GM03348 (cell line): Measurements from ENCODE around the gene CCDC88C.

Source experiments
- DNase-seq: peaks from one replicate; pipeline ENCODE4 v3.0.0; 2012; ENCODE audit warnings: low spot score

CCDC88C gene

GRCh38 chr14:91309756-91310280 lies 107.8 kb downstream of the CCDC88C start:
- DNase-seq, result no peak

GRCh38 chr14:91308337-91308736 lies 109.3 kb downstream of the CCDC88C start:
- no peak for DNase-seq

- no peak for DNase-seq
Observed at GRCh38 chr14:91307652-91308051, 110.0 kb downstream of the CCDC88C start.

GRCh38 chr14:91307046-91307445 lies 110.6 kb downstream of the CCDC88C start:
- DNase-seq, result no peak

- no peak for DNase-seq
Observed at GRCh38 chr14:91306547-91306946, 111.1 kb downstream of the CCDC88C start.

GRCh38 chr14:91305650-91306431 lies 111.8 kb downstream of the CCDC88C start:
- DNase-seq, result no peak

GRCh38 chr14:91303924-91304229 lies 113.7 kb downstream of the CCDC88C start:
- DNase-seq, result no peak

GRCh38 chr14:91303091-91303923 lies 114.3 kb downstream of the CCDC88C start:
- DNase-seq, result no peak

- no peak for DNase-seq
Observed at GRCh38 chr14:91302391-91302790, 115.2 kb downstream of the CCDC88C start.

GRCh38 chr14:91300957-91301356 lies 116.7 kb downstream of the CCDC88C start:
- DNase-seq, result no peak

GRCh38 chr14:91300283-91300895 lies 117.2 kb downstream of the CCDC88C start:
- no peak for DNase-seq

- no peak for DNase-seq
Observed at GRCh38 chr14:91299121-91300115, 118.2 kb downstream of the CCDC88C start.

GRCh38 chr14:91298576-91298975 lies 119.0 kb downstream of the CCDC88C start:
- no peak for DNase-seq

- DNase-seq, result no peak
Observed at GRCh38 chr14:91297081-91297711, 120.4 kb downstream of the CCDC88C start.

- DNase-seq, result no peak
Observed at GRCh38 chr14:91295851-91296796, 121.5 kb downstream of the CCDC88C start.

- DNase-seq, result no peak
Observed at GRCh38 chr14:91295276-91295845, 122.3 kb downstream of the CCDC88C start.

GRCh38 chr14:91294153-91294552 lies 123.5 kb downstream of the CCDC88C start:
- DNase-seq, result no peak

GRCh38 chr14:91293281-91293680 lies 124.3 kb downstream of the CCDC88C start:
- DNase-seq, result no peak

- DNase-seq, result no peak
Observed at GRCh38 chr14:91292491-91292890, 125.1 kb downstream of the CCDC88C start.
